GM10248 (cell line): ENCODE data around the gene PTGDR2.
"Not testable (repeated sequence)": the region's sequence is repeated elsewhere in the genome, so short reads cannot be mapped to it uniquely, and the experiment has no call there.

Experiments used
- CTCF ChIA-PET: fragments of 300-600 bp; sonication (Branson Sonifier 250); formaldehyde crosslinking; extraction: SDS; loops from one replicate; lab custom pipeline; 2021; ENCODE audit warnings: antibody characterized with exemption; lab: Yijun Ruan, JAX
- POLR2A ChIA-PET: fragments of 350-650 bp; sonication (Branson Sonifier 250); formaldehyde crosslinking; extraction: SDS; loops from one replicate; lab custom pipeline; 2020; ENCODE audit warnings: antibody characterized with exemption; lab: Yijun Ruan, JAX
- DNase-seq: peaks from one replicate; pipeline ENCODE4 v3.0.0; 2012; ENCODE audit errors: extremely low spot score
- TF ChIP-seq, protein P1 (sequence below): IDR thresholded peaks from 2 replicates; pipeline ENCODE4 v1.5.1; 2012; ENCODE audit warnings: mild to moderate bottlenecking, low read depth; ENCODE audit errors: extremely low read depth, missing control alignments, control extremely low read depth

PTGDR2 gene

DNA sequence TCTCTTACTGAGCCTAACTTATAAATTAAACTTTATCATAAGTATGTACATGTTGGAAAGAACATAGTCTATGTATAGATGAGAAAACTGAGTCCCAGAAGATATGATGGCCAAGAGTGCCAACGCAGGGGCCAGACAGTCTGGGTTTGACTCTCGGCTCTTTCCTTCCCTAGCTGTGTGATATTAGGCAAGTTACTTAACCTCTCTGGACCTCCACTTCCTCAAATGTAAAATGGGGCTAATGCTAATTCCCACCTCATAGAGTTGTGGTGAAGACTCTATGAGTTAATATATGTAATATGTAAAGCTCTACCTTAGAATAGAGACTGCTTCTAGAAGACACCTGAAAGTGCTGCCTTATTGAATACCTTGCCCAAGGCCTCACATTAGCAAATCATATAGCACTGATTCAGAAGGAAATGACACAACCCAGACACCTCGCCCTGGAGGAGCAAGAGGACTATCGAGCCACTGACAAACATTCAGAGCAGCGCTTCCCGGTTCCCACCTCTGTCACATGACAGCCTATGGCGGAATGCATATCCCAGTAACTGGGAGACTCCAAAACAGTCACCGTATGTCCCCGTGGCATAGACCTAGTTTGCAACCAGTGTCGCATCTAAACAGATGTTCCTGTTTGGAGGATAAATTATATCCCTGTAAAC, 25.1 kb downstream of the PTGDR2 start:
- ChIA-PET POLR2A (interaction anchor here (0.7 kb wide), 1 partner anchor 218 kb away, joined by 3 read pairs; no protein-coding TSS in a partner anchor), CTCF (interaction anchor here (0.6 to 6.7 kb wide), 56 partner anchors 10 to 686 kb away, joined by 3 to 157 read pairs (median 4); partner anchors contain the start of genes CCDC86, MS4A10, PRPF19 and PTGDR2)

DNA sequence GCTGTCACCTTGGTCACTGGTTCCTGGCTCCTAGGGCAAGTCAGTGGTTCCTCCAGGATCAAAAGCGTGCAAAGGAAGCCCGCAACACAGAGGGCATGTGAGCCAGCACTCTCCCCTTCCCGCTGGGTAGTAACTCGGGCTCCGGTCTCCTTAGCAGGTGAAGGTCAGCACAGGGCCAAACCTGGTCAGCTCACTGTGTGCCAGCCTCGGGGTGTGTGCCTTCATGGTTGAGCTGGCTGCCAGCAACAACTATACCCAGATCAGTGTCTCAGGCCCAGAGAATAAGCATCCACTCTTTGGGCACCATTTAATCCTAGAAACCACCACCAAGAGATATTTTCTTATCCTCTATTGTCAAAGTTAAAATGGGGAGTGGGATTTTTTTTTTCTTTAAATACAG, 30.0 kb downstream of the PTGDR2 start:
- TF ChIP-seq, protein P1, sequence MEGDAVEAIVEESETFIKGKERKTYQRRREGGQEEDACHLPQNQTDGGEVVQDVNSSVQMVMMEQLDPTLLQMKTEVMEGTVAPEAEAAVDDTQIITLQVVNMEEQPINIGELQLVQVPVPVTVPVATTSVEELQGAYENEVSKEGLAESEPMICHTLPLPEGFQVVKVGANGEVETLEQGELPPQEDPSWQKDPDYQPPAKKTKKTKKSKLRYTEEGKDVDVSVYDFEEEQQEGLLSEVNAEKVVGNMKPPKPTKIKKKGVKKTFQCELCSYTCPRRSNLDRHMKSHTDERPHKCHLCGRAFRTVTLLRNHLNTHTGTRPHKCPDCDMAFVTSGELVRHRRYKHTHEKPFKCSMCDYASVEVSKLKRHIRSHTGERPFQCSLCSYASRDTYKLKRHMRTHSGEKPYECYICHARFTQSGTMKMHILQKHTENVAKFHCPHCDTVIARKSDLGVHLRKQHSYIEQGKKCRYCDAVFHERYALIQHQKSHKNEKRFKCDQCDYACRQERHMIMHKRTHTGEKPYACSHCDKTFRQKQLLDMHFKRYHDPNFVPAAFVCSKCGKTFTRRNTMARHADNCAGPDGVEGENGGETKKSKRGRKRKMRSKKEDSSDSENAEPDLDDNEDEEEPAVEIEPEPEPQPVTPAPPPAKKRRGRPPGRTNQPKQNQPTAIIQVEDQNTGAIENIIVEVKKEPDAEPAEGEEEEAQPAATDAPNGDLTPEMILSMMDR, result no peak
- POLR2A ChIA-PET, result no interaction called here

More for the DNA sequence above, 25.1 kb downstream of the PTGDR2 start:
- TF ChIP-seq, protein P1, result no peak
- DNase-seq, result no peak

DNA sequence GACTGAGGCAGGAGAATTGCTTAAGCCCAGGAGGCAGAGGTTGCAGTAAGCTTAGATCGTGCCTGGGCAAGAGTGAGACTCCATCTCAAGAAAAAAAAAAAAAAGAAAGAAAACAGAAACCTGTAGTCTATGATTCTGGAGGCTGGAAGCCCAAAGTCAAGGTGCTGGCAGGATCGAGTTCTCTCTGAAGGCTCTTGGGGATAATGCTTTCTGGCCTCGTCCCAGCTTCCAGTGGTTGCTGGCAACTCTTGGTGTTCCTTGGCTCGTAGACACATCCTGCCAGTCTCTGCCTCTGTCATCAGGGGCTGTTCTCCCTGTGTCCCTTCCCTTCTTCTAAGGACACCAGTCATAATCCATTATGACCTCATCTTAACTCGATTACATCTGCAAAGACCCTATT, 30.6 kb downstream of the PTGDR2 start:
- ChIA-PET POLR2A (interaction anchor here (0.7 kb wide), 1 partner anchor 74 kb away, joined by 4 read pairs; no protein-coding TSS in a partner anchor), CTCF (interaction anchor here (0.8 to 1.3 kb wide), 5 partner anchors 9 to 304 kb away, joined by 3 to 4 read pairs (median 3); no protein-coding TSS in a partner anchor)
- TF ChIP-seq, protein P1, result no peak
- no peak for DNase-seq

More for the DNA sequence above, 30.0 kb downstream of the PTGDR2 start:
- DNase-seq, result no peak
- CTCF ChIA-PET, result interaction anchor here (1.3 kb wide), 1 partner anchor 304 kb away, joined by 3 read pairs; no protein-coding TSS in a partner anchor

DNA sequence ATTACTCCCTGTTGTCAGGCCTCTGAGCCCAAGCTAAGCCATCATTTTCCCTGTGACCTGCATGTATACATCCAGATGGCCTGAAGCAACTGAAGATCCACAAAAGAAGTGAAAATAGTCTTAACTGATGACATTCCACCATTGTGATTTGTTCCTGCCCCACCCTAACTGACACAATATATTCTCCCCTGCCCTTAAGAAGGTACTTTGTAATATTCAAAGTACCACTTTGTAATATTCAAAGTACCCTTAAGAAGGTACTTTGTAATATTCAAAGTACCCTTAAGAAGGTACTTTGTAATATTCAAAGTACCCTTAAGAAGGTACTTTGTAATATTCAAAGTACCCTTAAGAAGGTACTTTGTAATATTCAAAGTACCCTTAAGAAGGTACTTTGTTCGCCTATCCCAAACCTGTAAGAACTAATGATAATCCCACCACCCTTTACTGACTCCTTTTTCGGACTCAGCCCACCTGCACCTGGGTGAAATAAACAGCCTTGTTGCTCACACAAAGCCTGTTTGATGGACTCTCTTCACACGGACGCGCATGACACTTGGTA, 31.9 kb downstream of the PTGDR2 start:
- DNase-seq, POLR2A ChIA-PET, CTCF ChIA-PET: not testable (repeated sequence)

DNA sequence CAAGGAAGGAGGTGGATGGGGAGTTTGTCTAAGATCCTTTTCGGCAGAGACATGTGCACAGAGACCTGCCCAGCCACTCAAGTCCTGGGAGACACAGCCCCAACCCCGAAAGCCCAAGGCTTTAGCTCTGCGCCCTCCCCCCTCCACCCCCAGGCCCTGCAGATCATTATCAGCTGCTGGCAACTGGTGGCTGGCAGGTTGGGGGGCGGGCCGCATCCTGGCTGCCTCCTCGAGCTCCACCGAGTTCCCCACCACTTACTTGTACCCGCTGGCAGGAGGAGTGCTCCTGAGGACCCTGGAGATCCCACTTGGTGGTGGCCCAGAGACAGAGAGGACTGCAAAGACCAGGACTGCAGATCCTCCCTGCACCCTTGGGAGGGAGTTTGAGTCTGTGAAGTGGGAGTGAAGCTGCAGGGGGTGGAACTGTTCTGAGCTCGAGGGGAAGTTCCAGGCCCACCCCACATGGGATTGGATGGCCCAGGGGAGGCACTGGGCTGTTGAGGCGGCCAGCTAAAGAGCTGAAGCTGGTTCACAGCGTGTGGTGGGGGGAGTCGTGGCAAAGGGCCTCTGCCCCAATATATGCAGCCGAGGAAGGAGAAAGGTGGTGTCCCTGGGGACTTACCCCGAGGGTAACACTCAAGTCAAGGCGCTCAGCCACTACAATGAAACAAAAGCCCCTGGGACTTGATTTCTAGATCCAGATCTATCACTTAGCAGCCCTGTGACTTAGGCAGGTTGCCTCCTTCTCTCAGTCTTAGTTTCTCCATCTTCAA, 33.7 kb downstream of the PTGDR2 start:
- ChIA-PET CTCF (interaction anchor here (1.0 to 7.1 kb wide), 11 partner anchors 9 to 563 kb away, joined by 3 to 83 read pairs (median 4); no protein-coding TSS in a partner anchor), POLR2A (no interaction called here)
- DNase-seq, result no peak
- TF ChIP-seq, protein P1, result no peak

DNA sequence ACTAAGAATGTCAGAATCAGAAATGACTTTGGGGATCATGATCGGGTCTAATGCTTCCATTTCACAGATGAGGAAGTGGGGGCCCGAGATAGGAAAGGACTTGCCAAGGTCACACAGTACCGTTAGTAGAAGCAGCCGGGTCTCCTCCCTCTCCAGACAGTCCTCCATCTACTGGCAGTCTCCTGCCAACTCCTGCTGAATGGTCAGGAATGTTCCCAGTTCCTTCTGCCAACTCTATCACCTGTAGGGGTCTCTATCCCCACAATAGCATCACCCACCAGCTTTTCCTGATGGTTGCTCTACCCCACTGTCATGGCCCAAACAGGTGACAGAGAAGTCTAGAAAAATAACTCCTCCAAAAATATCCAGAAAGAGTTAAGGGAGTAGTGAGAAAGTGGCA, 37.7 kb downstream of the PTGDR2 start:
- DNase-seq, result no peak
- TF ChIP-seq, protein P1, result no peak
- POLR2A ChIA-PET, result no interaction called here
- CTCF ChIA-PET, result interaction anchor here (1.5 to 7.1 kb wide), 2 partner anchors 13 to 81 kb away, joined by 3 to 83 read pairs; no protein-coding TSS in a partner anchor
